GM10266 (cell line): ENCODE measurements around the gene CLRN1.

Experiments used
- DNase-seq: peaks from one replicate; pipeline ENCODE4 v3.0.0; 2012; ENCODE audit errors: extremely low spot score
- CTCF ChIP-seq: IDR thresholded peaks from 2 replicates; pipeline ENCODE4 v1.5.1; 2012; ENCODE audit warnings: mild to moderate bottlenecking, low read depth; ENCODE audit not compliant: control insufficient read depth, insufficient read depth; ENCODE audit errors: missing control alignments

Gene CLRN1

DNA sequence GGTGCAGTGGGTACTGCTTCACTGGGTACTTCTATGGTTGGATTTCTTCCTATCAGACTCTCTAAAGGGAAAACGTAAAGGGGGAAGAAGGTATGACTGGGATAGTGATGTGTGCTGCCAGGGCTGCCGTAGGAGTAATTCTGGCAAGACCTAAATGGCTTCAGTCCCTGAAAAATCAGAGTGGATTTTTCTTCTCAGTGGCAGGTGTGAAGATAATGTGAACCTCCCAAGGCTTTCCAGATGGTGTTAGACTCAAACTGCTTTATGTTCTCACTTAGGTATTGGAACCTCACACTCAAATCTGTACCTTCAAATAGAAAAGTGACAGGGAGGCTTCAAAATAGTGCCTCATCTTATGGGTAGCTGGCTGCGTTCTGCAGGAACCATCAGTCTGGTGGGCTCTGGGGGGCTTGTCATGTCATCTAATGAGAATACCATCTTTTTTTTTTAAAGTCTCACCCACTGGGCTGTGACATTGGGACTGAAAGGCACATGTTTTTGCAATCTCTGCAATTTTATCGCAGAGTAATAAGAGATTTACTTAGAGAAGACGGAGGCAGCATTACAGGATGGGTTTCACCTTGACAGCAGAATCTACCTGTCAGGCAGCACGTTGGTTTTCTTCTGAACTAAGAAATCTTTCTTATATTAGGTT lies 95.8 kb downstream of the CLRN1 start:
- TF ChIP-seq CTCF: no peak
- DNase-seq: no peak
